Measurements from ENCODE around the gene CACNB2.

The CACNB2 gene

GRCh38 chr10:18233775-18234174, 93.6 kb downstream of the CACNB2 start:
- no peak for DNase-seq

GRCh38 chr10:18235477-18235876, 95.3 kb downstream of the CACNB2 start:
- no peak for DNase-seq

- DNase-seq, result no peak
These were observed 96.5 kb downstream of the CACNB2 start for GRCh38 chr10:18236756-18237155.

DNA sequence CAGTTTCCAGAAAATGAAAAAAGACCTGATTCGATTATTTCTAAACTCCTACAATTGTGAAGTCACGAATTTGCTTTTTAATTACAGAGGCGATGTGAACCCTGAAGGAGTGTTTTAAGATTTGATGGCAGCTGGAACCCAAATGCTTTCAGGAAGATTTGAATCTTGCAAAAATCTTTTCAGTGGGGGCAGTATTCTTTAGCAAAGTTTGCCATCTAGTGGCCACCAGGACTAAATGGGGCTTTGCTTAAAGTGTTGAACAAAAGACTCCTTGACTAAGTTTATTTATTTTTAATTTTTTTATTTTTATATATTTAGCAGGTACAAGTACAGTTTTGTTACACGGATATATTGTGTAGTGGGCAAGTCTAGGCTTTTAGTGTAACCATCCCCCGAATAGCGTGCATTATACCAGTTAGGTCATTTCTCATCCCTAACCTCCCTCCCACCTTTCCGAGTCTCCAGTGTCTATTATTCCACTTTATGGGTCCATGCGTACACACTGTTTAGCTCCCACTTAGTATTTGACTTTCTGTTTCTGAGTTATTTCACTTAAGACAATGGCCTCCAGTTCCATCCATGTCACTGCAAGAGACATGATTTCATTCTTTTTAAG, 98.8 kb downstream of the CACNB2 start:
- DNase-seq, result no peak

GRCh38 chr10:18240185-18240882, 100.1 kb downstream of the CACNB2 start:
- DNase-seq, result no peak

DNA sequence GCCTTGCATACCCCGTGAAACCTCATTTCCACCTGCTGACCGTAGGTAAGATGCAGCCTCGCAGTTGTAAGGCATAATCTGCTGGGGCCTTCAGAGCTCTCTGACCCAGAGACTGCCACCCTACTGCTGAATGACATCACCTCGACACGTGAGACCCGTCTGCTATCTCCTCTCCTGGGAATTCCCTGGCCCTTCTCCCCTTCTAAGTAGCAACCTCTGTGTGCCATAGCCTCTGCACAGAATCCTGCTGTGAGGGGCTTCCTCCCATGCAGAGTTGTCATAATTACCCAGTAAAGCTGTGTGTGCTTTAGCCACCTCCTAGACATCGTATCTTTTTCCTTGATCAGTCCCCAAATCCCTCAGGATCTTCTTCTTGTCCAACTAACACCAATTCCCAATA, 106.7 kb downstream of the CACNB2 start:
- no peak for DNase-seq

DNA sequence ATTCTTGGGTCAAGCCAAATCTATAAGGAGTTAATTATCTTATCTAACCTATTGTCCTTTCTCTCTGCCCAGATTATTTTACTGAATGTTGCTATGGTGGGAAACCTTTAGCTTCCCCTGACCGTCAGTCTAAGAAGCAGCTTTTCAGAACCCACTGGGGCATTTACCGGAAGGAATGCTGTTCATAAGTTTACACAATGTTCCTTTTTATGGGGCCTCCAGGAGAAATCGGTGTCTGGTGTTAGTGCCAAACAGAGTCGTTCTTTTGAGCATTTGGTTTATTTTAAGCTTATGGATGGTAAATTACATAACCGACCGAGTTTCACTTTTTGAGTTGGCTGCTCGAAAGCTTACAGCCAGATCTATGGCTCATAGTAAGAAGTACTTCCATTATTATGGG, 111.9 kb downstream of the CACNB2 start:
- no peak for DNase-seq

DNA sequence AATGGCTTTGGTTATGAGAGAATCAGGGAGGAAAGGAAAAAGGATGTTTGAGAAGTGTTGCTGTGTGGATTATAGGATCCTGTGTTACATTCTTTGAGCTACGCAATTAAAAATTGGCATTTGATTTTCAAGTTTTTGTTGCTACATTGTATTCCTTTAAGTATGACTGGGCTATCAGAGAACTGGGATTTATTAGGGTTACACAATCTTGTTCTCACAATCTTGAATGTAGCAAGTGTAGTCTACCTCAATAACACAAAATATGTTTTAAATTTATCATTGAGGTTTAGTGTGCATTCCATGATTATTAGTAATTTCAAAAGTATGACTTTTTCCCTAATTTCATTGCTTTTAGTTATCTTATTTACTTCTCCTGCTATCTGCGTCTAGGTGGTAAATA, 113.9 kb downstream of the CACNB2 start:
- no peak for DNase-seq

DNA sequence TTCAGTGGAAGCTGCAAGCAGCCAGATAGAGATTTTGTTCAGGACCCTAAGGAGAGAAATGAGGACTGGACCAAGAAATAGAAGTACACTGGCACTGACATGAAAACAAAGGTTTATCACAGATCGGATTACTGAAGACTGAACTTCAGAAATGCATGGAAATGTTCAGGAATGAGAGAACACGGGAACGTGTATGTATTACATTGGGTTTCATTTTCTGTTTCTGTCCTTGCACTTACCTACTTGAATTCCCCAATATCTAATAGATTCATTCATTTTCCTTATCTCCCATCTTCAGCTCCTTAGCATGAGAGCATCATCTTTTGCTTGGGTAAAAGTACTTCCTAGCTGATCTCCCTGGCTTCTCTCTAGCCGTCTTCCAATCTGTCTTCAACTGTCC, 114.5 kb downstream of the CACNB2 start:
- no peak for DNase-seq

DNA sequence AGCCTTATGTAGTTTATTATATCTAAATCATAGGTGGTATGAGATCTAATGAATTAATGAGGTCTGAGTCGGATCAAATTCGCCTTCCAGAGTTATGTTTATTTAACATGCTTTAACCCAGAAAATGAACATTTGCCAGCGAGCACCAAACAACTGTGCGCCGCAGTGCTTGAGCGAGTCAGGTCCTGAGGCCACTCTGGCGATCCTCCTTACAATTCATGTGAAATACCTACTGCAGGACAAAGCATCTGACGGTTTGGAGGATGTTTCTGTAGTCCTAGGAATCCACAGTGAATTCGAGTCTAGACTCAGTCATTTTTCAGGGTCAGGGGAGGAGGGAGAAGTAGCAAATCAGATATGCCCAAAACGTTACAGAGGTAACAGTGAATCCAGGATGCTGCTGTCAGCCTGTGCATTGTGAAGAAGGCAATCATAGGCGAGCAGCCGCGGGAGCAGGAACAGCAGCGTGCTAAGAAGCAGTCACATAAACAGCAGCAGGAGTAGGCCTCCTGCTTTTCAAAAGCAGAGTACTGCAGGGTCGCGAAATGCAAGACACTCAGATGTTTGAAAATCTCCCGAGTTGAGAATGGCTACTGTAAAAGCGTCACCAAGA, 120.2 kb downstream of the CACNB2 start:
- DNase-seq, result no peak

DNA sequence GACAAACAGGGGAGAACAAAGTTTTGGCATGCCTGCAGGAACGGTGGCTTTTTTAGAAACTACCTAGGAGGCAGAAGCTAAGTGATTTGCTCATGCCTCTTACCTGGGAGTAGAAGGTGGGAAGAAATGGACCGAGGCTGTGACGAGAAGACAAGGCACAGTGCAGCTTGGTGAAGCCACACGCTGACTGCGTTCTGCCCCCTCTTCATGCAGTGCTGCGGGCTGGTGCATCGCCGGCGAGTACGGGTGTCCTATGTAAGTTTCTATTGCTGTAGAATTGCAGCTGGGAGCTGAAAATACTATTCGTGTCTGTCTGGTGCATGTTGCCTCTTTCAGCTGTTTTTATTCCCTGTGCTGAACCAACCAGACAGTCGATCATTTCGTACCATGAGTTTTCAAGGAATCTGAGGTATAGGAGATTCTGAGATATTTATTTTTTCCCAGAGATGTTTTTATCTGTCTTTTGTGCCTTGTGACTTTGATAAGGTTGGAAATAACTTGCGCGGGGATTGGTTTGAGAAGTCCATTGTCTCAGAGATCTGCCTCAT, 120.9 kb downstream of the CACNB2 start:
- DNase-seq, result no peak

GRCh38 chr10:18261768-18262231, 121.6 kb downstream of the CACNB2 start:
- no peak for DNase-seq

- no peak for DNase-seq
These were observed 124.3 kb downstream of the CACNB2 start for GRCh38 chr10:18264466-18265050.

DNA sequence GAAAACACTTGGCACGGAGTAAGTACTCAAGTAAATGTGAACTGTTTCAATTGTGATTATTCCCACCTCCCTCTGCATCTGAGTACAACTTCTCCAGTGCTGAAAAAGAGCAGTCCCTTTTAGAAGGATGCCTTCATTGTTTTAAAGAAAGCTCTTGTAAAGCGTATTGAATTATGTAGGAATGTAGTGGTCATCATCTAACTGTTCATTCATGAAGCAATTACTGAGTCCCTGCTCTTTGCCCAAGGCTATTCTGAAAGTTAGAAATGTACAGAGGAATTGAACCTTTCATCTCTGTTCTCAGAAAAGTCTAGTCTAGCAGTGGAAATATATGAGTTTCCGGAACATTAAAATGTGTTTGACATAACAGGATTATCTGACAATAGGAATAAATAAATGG, 127.8 kb downstream of the CACNB2 start:
- DNase-seq, result no peak

GRCh38 chr10:18271491-18271890, 131.3 kb downstream of the CACNB2 start:
- DNase-seq, result no peak

- DNase-seq, result no peak
These were observed 132.8 kb downstream of the CACNB2 start for GRCh38 chr10:18273039-18273438.

GRCh38 chr10:18278181-18278580, 138.0 kb downstream of the CACNB2 start:
- no peak for DNase-seq

DNA sequence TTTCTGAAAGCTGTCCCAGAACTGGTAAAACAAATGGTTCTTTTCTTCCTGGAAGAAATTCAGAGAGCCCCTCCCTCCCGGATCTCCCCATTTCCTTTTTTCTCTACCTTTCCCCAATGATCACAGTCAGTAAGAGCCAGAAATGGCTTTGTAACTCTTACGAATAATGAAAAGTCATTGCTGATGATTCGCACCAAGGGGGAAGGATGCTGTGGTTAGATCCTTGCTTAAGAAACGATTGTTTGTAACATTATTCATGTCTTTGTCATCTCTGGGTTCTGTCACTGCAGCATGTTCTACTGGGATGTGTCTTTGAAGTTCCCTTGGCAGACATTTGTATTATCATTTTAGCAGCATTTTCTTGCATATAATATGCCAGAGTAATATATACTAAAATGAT, 138.9 kb downstream of the CACNB2 start:
- DNase-seq, result no peak

DNA sequence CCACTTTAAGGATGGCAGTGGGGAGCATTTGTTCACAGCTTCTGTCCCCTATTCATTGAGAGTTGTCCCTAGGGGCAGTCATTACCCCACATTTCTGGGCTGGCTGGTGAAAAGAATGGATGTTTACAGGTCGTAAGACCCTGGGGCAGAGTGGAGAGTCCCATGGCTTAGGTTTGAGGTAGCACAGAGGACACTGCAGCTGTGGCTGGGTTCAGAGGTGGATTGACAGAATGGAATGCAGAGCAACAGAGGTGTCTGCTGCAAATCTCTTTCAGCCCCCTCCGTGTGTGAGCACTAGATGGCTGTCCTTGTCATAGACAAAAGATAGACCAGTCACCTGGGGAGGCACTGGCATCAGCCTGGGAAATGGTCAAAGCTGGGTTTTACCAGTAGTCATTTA, 141.9 kb downstream of the CACNB2 start:
- DNase-seq, result no peak

GRCh38 chr10:18290651-18291313, 150.6 kb downstream of the CACNB2 start:
- no peak for DNase-seq

DNA sequence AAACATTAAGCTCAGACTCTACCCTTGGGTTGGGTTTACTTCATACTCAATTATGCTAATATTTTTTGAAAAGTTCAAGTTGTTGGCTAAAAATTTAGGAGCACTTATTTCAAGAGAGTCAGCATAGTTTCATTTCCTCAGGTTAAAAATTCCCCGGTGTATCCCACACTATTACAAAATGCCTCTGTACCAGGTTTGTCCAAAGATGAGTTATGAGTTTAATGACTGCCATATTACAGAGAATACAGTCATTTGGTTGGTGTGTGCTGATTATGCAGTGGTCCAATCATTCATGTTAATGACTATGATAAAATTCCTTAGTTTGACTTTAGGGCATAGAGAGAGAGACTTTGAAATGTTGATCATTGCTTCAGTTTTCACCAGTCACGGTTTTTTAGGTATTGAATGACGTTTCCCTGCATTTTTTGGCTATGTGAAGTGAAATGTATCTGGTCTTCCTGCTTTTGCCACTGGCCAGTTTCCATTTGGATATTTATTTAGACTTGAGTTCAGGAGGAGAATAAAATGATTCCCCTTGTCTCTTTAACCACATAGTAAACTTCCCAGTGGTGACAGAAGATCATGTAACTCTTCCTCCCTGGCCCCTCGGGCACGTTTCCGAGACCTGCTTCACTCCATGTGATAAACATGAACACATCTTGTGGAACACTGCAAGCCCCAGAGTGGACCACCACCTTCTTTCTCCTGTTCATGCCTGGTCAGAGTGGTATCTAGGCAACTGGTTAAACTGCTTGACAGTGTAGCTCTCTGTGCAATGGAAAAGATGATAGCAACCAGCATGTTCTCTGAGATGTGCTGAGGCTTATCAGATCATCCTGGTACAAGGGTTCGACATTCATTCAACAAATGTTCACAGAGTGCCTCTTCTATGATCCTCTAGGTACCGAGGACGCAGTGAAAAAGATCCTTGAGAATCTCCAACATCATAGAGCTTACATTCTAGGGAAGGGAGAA, 153.6 kb downstream of the CACNB2 start:
- no peak for DNase-seq

DNA sequence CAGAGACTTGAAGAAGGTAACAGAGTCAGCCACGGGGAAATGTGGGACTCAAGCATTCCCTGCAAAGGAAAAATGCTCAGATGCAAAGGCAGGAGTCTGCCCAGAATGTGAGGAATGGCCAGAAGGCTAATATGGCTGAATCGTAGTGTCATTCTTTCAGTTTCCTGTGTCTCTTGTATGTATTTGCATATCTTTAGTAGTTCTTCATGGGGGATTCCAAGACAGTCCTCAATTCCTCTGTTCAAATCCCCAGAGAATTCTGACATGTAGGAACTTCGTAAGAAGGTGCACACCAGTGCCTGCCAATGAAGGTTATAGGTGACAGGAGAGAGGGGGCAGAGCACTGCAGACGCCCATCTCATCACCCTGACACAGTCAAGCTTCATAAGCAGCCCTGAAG, 154.4 kb downstream of the CACNB2 start:
- DNase-seq, result no peak
